Cardiac muscle cell (in vitro differentiated cells and primary cell): ENCODE data around the gene SPATA13. TPM values are rescaled to one million over a fixed set of nuclear protein-coding genes. Genes with fewer than 3 reads are reported as not detected.
"Not testable (repeated sequence)": the region's sequence is repeated elsewhere in the genome, so short reads cannot be mapped to it uniquely, and the experiment has no call there.

Experiments
- DNase-seq, 2 donors: peaks; one replicate each; pipeline versions ENCODE4 v3.0.0 to v3.0.0-alpha.2; 2010 to 2017; ENCODE audit warnings: low read depth in 1 of 2, low spot score in 1 of 2
- H3K27ac ChIP-seq: fragments of 200-600 bp; sonication (generic); 2 replicates; pipeline ENCODE4 v1.5.1; 2016
- H3K27me3 ChIP-seq: fragments of 200-600 bp; sonication (generic); 2 replicates; pipeline ENCODE4 v1.6.0; 2016; ENCODE audit warnings: control low read depth
- H3K36me3 ChIP-seq: fragments of 200-600 bp; sonication (generic); 2 replicates; pipeline ENCODE4 v1.5.1; 2016; ENCODE audit warnings: control low read depth
- H3K4me1 ChIP-seq: fragments of 200-600 bp; sonication (generic); 2 replicates; pipeline ENCODE4 v1.8.1; 2017; ENCODE audit warnings: low read depth, mild to moderate bottlenecking, mixed run types
- H3K4me3 ChIP-seq: fragments of 200-600 bp; sonication (generic); 2 replicates; pipeline ENCODE4 v1.5.1; 2016; ENCODE audit warnings: mild to moderate bottlenecking
- H3K9me3 ChIP-seq: fragments of 200-600 bp; sonication (generic); 2 replicates; pipeline ENCODE4 v1.5.1; 2017; ENCODE audit warnings: low read depth, mild to moderate bottlenecking, control low read depth
- CTCF ChIP-seq: IDR thresholded peaks from 2 replicates; pipeline ENCODE4 v1.5.1; 2012; ENCODE audit warnings: low read depth, mild to moderate bottlenecking, low read length
- polyA plus RNA-seq: library from polyadenylated mRNA; unstranded; fragments of >200 nt; fragmentation: Nextera tagmentation; extraction: Ambion mirVana; gene quantifications from 2 replicates; pipeline ENCODE4 v1.2.1, GENCODE V29; 2016
- total RNA-seq: library from RNA; depleted of rRNA; stranded (reverse); fragments of >200 nt; gene quantifications from 2 replicates; pipeline ENCODE4 v1.2.3, GENCODE V29; 2016

SPATA13 gene
- total and polyA plus RNA-seq, 2 experiments from 2014 or later = 3.9 to 23.3 TPM

GRCh38 chr13:24119626-24120508 lies 40.7 kb upstream of the SPATA13 start:
- H3K4me3 ChIP-seq = no peak overlapping the region
- DNase-seq = peak; percentile 24 to 82
- H3K9me3 ChIP-seq = no peaks in the 10 kb centered on the region
- H3K27me3 ChIP-seq = no peaks in the 10 kb centered on the region
- peak overlapping the region; percentile 62 for H3K27ac ChIP-seq
- peaks cover 22% of the 10 kb centered on the region for H3K4me1 ChIP-seq
- H3K36me3 ChIP-seq = no peaks in the 10 kb centered on the region
- no peak for TF ChIP-seq CTCF

GRCh38 chr13:24122045-24122444 lies 38.5 kb upstream of the SPATA13 start:
- H3K36me3 ChIP-seq, H3K9me3 ChIP-seq, H3K27ac ChIP-seq, DNase-seq, H3K27me3 ChIP-seq, H3K4me3 ChIP-seq: not testable (repeated sequence)
- peaks cover 23% of the 10 kb centered on the region for H3K4me1 ChIP-seq

- H3K27me3 ChIP-seq = no peaks in the 10 kb centered on the region
- no peak overlapping the region for H3K27ac ChIP-seq
- H3K4me3 ChIP-seq = no peak overlapping the region
- no peak for DNase-seq
- H3K36me3 ChIP-seq = no peaks in the 10 kb centered on the region
- no peaks in the 10 kb centered on the region for H3K9me3 ChIP-seq
- H3K4me1 ChIP-seq = peaks cover 23% of the 10 kb centered on the region
- no peak for TF ChIP-seq CTCF
Observed at GRCh38 chr13:24122569-24122968, 38.0 kb upstream of the SPATA13 start.

- DNase-seq = no peak
- Histone ChIP-seq H3K36me3 (no peaks in the 10 kb centered on the region), H3K4me3 (no peak overlapping the region), H3K27ac (no peak overlapping the region), H3K27me3 (no peaks in the 10 kb centered on the region), H3K4me1 (peaks cover 23% of the 10 kb centered on the region), H3K9me3 (no peaks in the 10 kb centered on the region)
- no peak for TF ChIP-seq CTCF
Observed at GRCh38 chr13:24123761-24124160, 36.8 kb upstream of the SPATA13 start.

- DNase-seq = peak in 1 of 2 donors; percentile 5
- no peak for TF ChIP-seq CTCF
- H3K27me3 ChIP-seq = no peaks in the 10 kb centered on the region
- H3K27ac ChIP-seq = no peak overlapping the region
- H3K36me3 ChIP-seq = no peaks in the 10 kb centered on the region
- H3K4me1 ChIP-seq = peaks cover 20% of the 10 kb centered on the region
- no peak overlapping the region for H3K4me3 ChIP-seq
- no peaks in the 10 kb centered on the region for H3K9me3 ChIP-seq
Observed at GRCh38 chr13:24124789-24125476, 35.6 kb upstream of the SPATA13 start.

GRCh38 chr13:24127116-24127631 lies 33.3 kb upstream of the SPATA13 start:
- no peak for TF ChIP-seq CTCF
- H3K9me3 ChIP-seq = no peaks in the 10 kb centered on the region
- peaks cover 17% of the 10 kb centered on the region for H3K4me1 ChIP-seq
- no peak overlapping the region for H3K4me3 ChIP-seq
- H3K27me3 ChIP-seq = no peaks in the 10 kb centered on the region
- H3K27ac ChIP-seq = no peak overlapping the region
- no peaks in the 10 kb centered on the region for H3K36me3 ChIP-seq
- DNase-seq = no peak
